ENCODE measurements around the gene LRMDA.
"Not testable (repeated sequence)": the region's sequence is repeated elsewhere in the genome, so short reads cannot be mapped to it uniquely, and the experiment has no call there.

The LRMDA gene

GRCh38 chr10:75616874-75617478, 185.6 kb downstream of the LRMDA start:
- DNase-seq: no peak

GRCh38 chr10:75617485-75618155, 186.2 kb downstream of the LRMDA start:
- no peak for DNase-seq

GRCh38 chr10:75619635-75620034, 188.2 kb downstream of the LRMDA start:
- DNase-seq: no peak

GRCh38 chr10:75620356-75620755, 188.9 kb downstream of the LRMDA start:
- no peak for DNase-seq

GRCh38 chr10:75621003-75621402, 189.6 kb downstream of the LRMDA start:
- not testable (repeated sequence) for DNase-seq

GRCh38 chr10:75622503-75622902, 191.1 kb downstream of the LRMDA start:
- DNase-seq: no peak

- no peak for DNase-seq
Measured at GRCh38 chr10:75623310-75624093, 192.1 kb downstream of the LRMDA start.

- DNase-seq: no peak
Measured at GRCh38 chr10:75624638-75625037, 193.2 kb downstream of the LRMDA start.

GRCh38 chr10:75630746-75631145, 199.3 kb downstream of the LRMDA start:
- no peak for DNase-seq

GRCh38 chr10:75632805-75633462, 201.5 kb downstream of the LRMDA start:
- DNase-seq: peak; percentile 72

GRCh38 chr10:75633568-75633967, 202.1 kb downstream of the LRMDA start:
- no peak for DNase-seq

GRCh38 chr10:75634947-75635346, 203.5 kb downstream of the LRMDA start:
- DNase-seq: no peak

GRCh38 chr10:75638752-75639151, 207.3 kb downstream of the LRMDA start:
- DNase-seq: no peak

- peak; percentile 83 for DNase-seq
Measured at GRCh38 chr10:75639736-75640135, 208.3 kb downstream of the LRMDA start.

- DNase-seq: peak; percentile 85
Measured at GRCh38 chr10:75640381-75640780, 209.0 kb downstream of the LRMDA start.

GRCh38 chr10:75640803-75641202, 209.4 kb downstream of the LRMDA start:
- no peak for DNase-seq

GRCh38 chr10:75643405-75643804, 212.0 kb downstream of the LRMDA start:
- no peak for DNase-seq

GRCh38 chr10:75643944-75644692, 212.7 kb downstream of the LRMDA start:
- DNase-seq: no peak

- DNase-seq: no peak
Measured at GRCh38 chr10:75645704-75646103, 214.3 kb downstream of the LRMDA start.

GRCh38 chr10:75646218-75646915, 214.9 kb downstream of the LRMDA start:
- no peak for DNase-seq

- DNase-seq: no peak
Measured at GRCh38 chr10:75646916-75647315, 215.5 kb downstream of the LRMDA start.

- DNase-seq: no peak
Measured at GRCh38 chr10:75647675-75648074, 216.3 kb downstream of the LRMDA start.

All from fibroblast of skin of abdomen (primary cell).